H54 (cell line): Measurements from ENCODE around the gene ICAM2.
"Not testable (repeated sequence)": the region's sequence is repeated elsewhere in the genome, so short reads cannot be mapped to it uniquely, and the experiment has no call there.

Experiments
- DNase-seq: peaks from one replicate; pipeline ENCODE4 v3.0.0; 2011; ENCODE audit warnings: low spot score, mixed read lengths; ENCODE audit not compliant: insufficient read length
- FAIRE-seq: peaks from 3 replicates; lab custom pipeline; 2011; peaks lifted over from hg19 to GRCh38; lab: Jason Lieb, UNC
- POLR2A ChIP-seq: IDR thresholded peaks from 2 replicates; pipeline ENCODE4 v1.6.1; 2011; ENCODE audit warnings: low read depth, mild to moderate bottlenecking, low read length

ICAM2 gene

DNA sequence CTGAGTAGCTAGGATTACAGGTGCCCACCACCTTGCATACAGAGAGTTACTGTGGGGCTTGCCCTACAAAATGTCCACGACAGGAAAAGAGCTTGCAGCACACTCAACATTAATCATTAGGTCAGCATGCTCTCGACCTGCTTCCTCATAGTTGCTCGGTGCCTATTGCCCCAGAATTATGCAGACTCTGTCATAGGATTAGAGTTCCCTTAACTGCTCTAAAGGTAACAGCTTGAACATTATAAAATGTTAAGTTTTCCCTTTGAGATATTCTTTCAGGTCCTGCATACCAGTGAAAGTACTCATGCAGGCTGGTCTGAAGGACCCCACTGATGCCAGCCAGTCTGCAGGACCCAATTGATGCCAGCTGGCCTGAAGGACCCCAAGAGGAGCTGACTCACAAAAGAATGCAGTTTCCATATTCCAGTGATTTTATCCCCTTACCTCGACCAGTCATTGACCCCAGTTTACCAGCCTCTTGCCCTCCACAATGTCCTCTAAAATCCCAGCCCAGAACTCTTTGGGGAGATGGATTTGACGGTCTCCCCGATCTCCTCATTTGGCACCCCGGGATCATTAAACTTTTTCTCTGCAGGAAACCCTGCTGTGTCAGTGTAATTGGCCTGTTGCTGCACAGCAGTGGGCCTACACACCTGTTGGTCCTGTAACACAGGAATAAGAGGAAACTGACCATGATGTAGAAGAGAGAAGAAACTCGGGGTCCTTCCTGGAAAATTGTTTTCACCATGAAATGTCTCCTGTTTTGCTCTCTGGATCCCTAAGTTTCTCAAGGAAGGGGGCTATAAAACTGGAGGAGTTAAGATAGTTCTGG lies 10.6 kb downstream of the ICAM2 start:
- FAIRE-seq: no peak
- TF ChIP-seq POLR2A: no peak
- DNase-seq: no peak

DNA sequence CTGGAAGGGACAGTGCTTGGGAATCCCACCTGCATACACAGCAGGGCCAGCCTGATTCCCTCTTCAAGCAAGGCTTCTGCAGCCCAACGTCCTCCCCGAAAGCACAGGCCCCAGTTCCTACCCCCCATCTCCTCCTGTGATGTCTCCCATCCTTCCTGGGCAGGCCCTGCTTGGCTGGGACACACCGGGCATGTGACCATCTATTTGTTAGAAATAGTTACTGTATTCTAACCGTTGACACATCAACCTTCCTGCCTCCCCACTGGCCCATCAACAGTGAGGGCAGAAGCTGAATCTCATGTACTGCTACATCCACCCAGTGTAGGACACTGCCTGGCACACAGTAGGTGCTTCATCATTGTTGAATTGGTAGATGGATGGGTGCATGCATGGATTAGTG lies 11.6 kb downstream of the ICAM2 start:
- FAIRE-seq (no peak), DNase-seq (no peak)
- no peak for TF ChIP-seq POLR2A

DNA sequence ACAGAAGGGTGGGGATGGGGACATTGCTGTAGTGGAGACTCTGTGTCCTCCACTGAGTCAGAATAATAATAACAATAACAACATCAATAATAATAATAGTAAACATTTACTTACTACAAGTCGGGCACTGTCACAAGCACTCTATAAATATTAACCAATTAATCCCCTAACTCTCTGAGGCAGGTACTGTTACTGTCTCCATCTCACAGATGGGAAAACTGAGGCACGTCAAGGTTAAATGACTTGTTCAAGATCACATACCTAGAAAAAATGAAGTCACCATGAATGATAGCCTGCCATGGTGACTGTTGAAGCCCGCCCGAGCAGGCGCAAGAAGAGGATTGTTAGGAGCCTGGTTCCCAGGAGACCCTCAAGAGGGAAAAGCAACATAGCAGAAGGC lies 12.1 kb downstream of the ICAM2 start:
- FAIRE-seq: no peak

DNA sequence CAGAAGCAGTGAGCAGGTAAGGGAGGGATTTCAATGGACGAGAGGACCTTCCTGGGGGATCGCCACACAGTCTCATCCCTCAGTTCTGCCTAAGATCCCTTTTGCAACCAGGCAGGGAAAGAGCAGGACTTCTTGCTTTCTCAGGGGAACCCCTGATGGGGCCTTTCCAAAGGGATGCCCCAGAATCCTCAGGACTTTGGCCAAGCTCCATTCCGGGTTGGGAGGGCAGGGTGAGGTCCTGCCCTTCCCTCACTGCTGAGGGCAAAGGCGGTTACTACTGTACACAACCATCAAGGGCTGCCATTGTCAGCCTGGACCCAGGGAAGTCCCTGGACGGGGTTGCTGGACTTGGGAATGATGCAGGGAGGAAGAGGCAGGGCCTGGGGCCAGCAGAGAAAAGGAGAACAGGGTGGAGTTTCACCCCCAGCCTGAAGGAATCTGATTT lies 12.6 kb downstream of the ICAM2 start:
- no peak for DNase-seq
- TF ChIP-seq POLR2A: no peak
- no peak for FAIRE-seq

More for the DNA sequence above, 12.1 kb downstream of the ICAM2 start:
- no peak for DNase-seq
- no peak for TF ChIP-seq POLR2A

DNA sequence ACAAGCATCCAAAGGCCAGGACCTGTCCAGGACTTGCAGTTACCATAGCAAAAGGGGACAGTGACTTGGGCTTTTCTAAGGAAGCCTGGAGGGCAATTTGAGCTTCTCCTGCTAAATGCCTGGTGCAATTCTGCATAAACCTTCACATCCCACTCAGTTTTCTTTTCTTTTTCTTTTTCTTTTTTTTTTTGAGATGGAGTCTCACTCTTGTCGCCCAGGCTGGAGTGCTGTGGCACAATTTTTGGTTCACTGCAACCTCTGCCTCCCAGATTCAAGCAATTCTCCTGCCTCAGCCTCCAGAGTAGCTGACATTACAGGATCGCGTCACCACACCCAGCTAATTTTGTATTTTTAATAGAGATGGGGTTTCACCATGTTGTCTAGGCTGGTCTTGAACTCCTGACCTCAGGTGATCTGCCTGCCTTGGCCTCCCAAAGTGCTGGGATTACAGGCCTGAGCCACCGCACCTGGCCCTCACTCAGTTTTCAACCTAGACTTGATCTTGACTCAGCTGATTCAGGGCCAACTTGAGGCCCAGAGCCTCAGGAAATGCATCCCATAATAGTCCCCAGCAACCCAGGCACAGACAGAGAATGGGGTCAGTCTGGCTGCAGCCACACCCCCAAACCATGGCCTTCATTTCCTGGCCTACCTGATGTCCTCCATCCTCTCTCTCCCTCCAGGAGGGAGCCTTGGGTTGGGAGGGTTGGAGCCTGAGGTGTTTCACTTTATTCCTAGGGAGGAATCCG lies 13.2 kb downstream of the ICAM2 start:
- not testable (repeated sequence) for DNase-seq, FAIRE-seq

DNA sequence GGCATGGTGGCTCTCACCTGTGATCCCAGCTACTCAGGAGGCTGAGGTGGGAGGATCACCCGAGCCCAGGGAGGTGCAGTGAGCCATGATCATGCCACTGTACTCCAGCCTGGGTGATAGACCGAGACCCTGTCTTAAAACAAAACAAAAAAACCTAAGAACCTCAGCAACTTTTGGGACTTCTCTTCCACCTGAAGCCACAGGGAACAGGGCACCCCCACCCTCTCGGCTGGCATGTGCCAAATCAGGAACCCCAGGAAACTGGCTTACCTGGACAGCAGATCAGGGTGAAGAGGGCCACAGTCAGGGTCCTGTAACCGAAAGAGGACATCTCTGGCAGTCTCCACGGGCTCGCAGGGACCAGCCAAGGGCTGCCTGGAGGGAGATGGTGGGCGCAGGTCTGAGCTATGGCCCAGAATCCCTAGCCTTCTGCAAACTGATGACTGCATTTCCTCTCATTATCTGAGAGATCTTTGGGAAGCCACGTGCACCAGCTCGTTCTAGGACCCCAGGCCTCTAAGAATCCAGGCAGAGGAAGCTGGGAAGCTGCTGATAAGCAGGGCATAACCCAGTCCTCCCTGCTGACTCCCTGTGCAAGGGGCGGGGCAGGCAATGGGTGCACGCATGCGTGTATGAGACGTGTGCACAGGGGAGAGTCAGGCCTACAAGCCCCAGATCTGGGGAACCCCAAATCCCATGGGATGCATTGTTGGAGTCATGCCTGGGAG lies 13.9 kb downstream of the ICAM2 start:
- no peak for DNase-seq
- no peak for FAIRE-seq
- no peak for TF ChIP-seq POLR2A

DNA sequence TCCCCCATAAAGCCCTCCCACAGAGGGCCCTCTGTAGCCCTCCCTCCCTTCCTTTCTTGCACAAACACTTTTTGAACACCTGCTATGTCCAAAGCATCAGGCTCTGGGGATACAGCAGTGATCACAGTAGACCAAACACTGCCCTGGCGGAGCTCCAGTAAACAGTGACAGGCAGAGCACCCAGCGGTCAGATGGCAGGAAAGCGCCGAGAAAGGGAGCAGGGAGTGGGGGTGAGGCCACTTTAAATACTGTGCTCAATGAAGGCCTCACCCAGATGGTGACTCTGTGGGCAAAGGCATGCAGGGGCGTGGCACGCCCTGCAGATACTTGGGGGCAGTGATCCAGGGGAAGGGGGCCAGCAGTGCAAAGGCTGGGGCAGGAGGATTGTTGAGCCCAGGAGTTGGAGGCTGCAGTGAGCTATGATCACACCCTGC lies 14.7 kb downstream of the ICAM2 start:
- DNase-seq (no peak), FAIRE-seq (no peak)

DNA sequence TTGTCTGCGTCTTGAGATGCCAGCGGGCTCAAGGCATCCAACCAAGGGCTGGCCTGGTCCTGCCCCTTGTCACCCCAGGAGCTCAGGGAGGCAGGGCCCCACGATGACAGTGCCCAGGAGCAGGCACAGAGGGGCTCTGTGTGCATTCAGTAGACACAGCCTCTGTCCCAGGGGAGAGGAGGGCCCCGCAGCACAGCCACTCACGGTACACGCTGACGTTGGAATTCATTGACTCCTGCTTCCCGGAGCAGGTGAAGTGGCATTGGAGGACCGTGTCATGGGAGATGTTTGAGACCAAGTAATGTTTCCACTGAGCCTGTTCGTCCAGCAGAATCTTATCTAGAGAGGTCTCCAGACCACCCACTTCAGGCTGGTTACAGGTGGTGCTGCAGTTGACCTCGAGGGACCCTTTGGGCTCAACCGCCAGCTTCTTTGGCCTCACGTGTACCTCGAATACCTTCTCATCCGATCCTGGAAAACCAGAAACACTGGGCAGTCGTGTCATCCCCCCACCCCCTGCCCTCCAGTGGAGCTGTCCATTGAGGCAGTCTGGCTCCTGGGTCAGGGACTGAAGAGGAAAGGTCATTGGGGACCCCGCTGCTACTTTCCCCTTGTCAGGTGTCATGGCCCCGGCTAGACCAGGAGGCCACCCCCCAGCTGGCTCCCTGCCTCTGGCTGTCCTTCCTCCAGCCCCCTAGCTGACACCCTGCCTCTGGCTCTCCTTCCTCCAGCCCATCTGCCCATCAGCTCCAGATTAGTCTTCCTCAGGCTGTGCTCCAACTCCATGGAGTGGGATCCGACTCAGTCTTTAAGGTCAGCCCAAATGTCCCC lies 15.3 kb downstream of the ICAM2 start:
- DNase-seq: no peak
- no peak for TF ChIP-seq POLR2A
- FAIRE-seq: no peak

More for the DNA sequence above, 14.7 kb downstream of the ICAM2 start:
- no peak for TF ChIP-seq POLR2A

DNA sequence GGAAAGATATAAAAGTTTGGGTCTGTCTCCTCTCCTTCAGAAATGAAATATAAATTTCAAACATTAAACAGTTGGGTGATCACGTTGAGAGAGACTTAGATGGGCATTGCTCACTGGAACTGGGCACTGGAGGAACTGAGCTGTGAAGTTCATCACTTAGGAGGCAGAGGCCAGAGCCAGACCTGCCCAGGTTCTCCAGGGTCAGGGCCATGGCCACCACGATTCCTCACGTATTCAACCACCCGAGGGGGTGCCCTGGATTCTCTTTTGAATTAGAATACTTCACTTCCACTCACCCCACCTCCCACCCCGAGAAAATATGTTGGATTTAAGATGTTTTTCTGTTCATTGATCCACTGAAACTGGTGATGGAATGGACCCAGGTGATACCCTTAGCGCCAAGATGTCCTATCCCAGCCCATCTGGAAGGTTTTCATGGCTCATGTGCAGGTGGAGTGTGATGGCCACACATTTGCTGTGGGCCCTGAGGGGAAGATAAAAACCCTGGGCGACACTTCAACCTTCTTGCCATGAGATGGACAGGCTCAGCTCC lies 16.1 kb downstream of the ICAM2 start:
- no peak for DNase-seq
- no peak for FAIRE-seq
- no peak for TF ChIP-seq POLR2A

DNA sequence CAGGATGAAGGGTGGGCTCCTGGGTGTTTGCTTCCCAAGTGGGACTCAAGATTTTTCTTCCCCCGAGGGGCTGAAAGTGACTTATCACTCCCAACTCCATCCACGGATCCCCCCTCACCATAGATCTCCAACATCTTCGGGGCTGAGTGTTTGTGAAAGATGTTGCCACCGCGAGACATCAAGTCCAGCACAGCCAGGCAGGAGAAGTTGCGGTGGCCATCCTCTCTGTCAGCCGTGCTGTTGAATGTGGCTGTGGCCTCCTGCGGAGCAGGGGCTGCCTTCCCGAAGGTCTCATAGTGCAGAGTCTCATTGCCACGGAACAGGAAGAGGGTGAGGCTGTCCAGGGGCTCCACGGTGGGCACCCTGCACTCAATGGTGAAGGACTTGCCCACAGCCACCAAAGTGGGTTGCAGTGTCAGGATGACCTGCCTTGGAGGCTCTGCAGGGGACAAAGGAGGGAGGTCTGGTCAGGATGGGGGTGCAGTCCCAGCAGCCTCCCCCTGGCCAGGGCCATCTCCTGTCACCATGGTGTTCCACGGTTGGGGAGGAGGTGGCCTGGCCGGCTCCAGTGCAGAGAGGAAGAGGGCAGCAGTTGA lies 16.8 kb downstream of the ICAM2 start:
- DNase-seq (no peak), FAIRE-seq (no peak)
- no peak for TF ChIP-seq POLR2A

DNA sequence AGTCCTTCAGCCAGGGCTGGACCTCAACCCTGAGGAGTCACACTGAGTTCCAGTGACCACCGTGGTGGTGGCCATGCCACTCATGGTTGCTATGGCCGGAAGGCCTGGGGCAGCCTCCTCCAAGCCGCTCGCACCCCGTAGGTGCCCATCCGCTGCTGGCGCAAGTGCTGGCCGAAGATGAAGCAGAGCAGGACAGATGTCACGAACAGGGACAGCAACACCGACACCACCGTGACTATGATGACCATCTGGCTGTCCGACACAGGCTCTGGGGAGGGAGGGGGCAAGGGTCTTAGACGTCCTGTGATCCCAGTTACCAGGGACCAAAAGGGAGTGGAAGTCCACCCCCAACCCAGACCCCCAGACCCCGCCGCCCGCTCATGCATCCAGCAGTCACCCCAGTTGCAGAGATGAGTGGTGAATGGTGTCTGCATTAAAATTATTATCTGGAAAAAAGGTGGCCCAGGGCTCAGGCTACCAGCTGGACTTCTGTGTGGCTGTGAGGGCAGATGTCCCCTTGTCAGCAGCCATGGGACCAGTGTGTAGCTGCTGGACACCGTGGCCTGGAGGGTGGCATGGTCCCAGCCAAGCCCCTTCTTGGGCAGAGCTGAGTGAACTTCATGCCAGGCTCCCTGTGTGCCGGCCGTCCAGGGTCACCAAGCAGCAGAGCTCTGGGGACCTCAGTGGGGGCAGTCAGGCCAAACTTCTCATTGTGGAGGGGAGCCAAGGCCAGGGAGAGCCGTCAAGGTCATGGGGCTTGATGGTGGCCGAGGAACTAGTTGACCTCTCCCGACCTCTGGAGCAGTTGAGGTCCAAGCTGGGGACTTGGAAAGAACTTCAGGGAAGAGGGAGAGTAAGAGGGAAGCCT lies 17.5 kb downstream of the ICAM2 start:
- DNase-seq: no peak
- FAIRE-seq: no peak
- no peak for TF ChIP-seq POLR2A
